H1 (cell line): ENCODE measurements around the gene MAB21L3.

Source experiments
- ATF3 ChIP-seq: IDR thresholded peaks from 2 replicates; pipeline ENCODE4 v1.6.1; 2011; ENCODE audit warnings: low read depth, mild to moderate bottlenecking, low read length; ENCODE audit not compliant: insufficient read depth
- BCL11A ChIP-seq, 2 experiments: IDR thresholded peaks; one replicate each; pipeline ENCODE4 v1.6.1; 2011; ENCODE audit warnings: low read depth in 2 of 2, low read length in 2 of 2, mild to moderate bottlenecking in 2 of 2
- CTCF ChIP-seq, 3 experiments: IDR thresholded peaks; 1 replicate in 2 of 3; 2 replicates in 1 of 3; pipeline versions ENCODE4 v1.5.1 to v1.6.1; 2011; ENCODE audit warnings: low read length in 3 of 3, mild to moderate bottlenecking in 3 of 3, inconsistent platforms in 2 of 3, low read depth in 1 of 3, moderate library complexity in 1 of 3; ENCODE audit not compliant: insufficient read depth in 1 of 3; ENCODE audit errors: control extremely low read depth in 1 of 3
- FOSL1 ChIP-seq: IDR thresholded peaks from 2 replicates; pipeline ENCODE4 v1.6.1; 2011; ENCODE audit warnings: mild to moderate bottlenecking, low read depth, low read length, moderate library complexity; ENCODE audit not compliant: insufficient read depth
- JUN ChIP-seq: IDR thresholded peaks from 2 replicates; pipeline ENCODE4 v1.6.1; 2011; ENCODE audit warnings: low read depth, mild to moderate bottlenecking, improper control_type of control experiment, low read length
- JUND ChIP-seq: IDR thresholded peaks from 2 replicates; pipeline ENCODE4 v1.6.1; 2011; ENCODE audit warnings: mild to moderate bottlenecking, improper control_type of control experiment, low read length
- KDM1A ChIP-seq: fragments of 200-600, 300-600 bp; sonication (generic); IDR thresholded peaks from 2 replicates; pipeline ENCODE4 v1.7.1; 2016; ENCODE audit warnings: mild to moderate bottlenecking, low read length, borderline replicate concordance
- MAX ChIP-seq: IDR thresholded peaks from 2 replicates; pipeline ENCODE4 v1.6.1; 2012; ENCODE audit warnings: inconsistent platforms
- NANOG ChIP-seq: IDR thresholded peaks from 2 replicates; pipeline ENCODE4 v1.6.1; 2011; ENCODE audit warnings: low read length, low read depth, mild to moderate bottlenecking, inconsistent platforms; ENCODE audit not compliant: insufficient read depth, poor library complexity, severe bottlenecking
- POLR2AphosphoS5 ChIP-seq: IDR thresholded peaks from 2 replicates; pipeline ENCODE4 v1.6.1; 2011; ENCODE audit warnings: low read depth, low read length
- SIX5 ChIP-seq: IDR thresholded peaks from 2 replicates; pipeline ENCODE4 v1.6.1; 2011; ENCODE audit warnings: mild to moderate bottlenecking, low read depth, low read length
- SP1 ChIP-seq: IDR thresholded peaks from 2 replicates; pipeline ENCODE4 v1.6.1; 2011; ENCODE audit warnings: low read depth, low read length
- TAF7 ChIP-seq: optimal IDR thresholded peaks from 2 replicates; pipeline ENCODE3; 2011; ENCODE audit warnings: low read depth, mild to moderate bottlenecking, inconsistent platforms, low read length, moderate library complexity, borderline replicate concordance
- TEAD4 ChIP-seq: IDR thresholded peaks from 2 replicates; pipeline ENCODE4 v1.6.1; 2012; ENCODE audit warnings: low read depth, low read length, inconsistent platforms, mixed read lengths

- TF ChIP-seq MAX (no peak), TAF7 (no peak), FOSL1 (no peak), JUND (no peak), CTCF (IDR thresholded peaks at IDR 0.05; ENCODE audit: control extremely low read depth in 1 of 3, insufficient read depth in 1 of 3, low read depth in 1 of 3, low read length in 3 of 3) (no peak), ATF3 (no peak), JUN (no peak), TEAD4 (no peak), SP1 (no peak), NANOG (no peak), KDM1A (no peak), BCL11A (IDR thresholded peaks at IDR 0.05; ENCODE audit: low read depth in 2 of 2, low read length in 2 of 2) (no peak), SIX5 (no peak), POLR2AphosphoS5 (no peak)
Observed at GRCh38 chr1:116172666-116173065, 61.5 kb downstream of the MAB21L3 start.
